ENCODE data around the gene ZNF330. TPM values are rescaled to one million over a fixed set of nuclear protein-coding genes. Genes with fewer than 3 reads are reported as not detected.

ZNF330 gene
- total RNA-seq, 1 experiment from 2014 or later, result 18.6 TPM

DNA sequence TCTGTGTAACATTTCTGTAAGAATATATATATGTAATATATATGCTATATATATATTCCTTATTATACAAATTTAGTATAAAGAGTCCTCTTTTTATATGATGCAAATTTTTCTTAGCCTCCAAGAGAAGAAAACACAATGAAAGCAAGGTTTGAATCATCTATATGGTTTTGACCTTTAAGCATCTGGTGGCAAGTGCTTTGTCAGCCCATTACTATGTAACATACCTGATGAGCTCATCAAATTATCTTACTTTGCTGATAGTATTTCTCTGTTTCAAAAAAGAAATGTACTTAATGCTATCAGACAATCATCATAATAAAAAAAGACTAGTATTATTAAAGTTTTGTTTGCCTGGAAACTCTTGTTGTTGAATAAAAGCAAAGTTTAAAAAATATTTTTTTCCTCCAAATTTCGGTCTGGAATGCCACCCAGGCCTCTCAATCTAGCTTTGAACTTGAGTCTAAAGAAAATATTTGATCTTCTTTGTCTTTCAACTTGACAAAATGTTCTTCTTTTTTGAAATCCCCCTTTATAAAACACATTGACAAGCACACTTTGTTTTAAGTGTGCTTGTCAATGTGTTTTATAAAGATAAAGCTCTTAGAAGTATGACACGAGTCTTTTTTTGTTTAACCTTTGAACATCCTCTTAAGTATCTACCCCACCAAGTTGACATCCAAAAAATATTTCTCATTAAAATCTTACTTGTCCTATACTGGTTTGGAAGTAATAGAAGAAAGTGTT, 26.2 kb downstream of the ZNF330 start:
- Mint-ChIP-seq H3K27ac (ENCODE audit: unreplicated experiment) (no peak overlapping the region), H3K4me3 (ENCODE audit: low read depth, unreplicated experiment) (no peak overlapping the region), H3K27me3 (ENCODE audit: unreplicated experiment) (no peaks in the 10 kb centered on the region), H3K4me1 (ENCODE audit: low read depth, unreplicated experiment) (no peaks in the 10 kb centered on the region), H3K9me3 (ENCODE audit: low read depth, unreplicated experiment) (no peaks in the 10 kb centered on the region), H3K36me3 (ENCODE audit: insufficient read depth, unreplicated experiment) (no peaks in the 10 kb centered on the region)
- no TSS peak for BruUV-seq (replicated peaks)
- TF ChIP-seq, protein P1, sequence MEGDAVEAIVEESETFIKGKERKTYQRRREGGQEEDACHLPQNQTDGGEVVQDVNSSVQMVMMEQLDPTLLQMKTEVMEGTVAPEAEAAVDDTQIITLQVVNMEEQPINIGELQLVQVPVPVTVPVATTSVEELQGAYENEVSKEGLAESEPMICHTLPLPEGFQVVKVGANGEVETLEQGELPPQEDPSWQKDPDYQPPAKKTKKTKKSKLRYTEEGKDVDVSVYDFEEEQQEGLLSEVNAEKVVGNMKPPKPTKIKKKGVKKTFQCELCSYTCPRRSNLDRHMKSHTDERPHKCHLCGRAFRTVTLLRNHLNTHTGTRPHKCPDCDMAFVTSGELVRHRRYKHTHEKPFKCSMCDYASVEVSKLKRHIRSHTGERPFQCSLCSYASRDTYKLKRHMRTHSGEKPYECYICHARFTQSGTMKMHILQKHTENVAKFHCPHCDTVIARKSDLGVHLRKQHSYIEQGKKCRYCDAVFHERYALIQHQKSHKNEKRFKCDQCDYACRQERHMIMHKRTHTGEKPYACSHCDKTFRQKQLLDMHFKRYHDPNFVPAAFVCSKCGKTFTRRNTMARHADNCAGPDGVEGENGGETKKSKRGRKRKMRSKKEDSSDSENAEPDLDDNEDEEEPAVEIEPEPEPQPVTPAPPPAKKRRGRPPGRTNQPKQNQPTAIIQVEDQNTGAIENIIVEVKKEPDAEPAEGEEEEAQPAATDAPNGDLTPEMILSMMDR (IDR thresholded peaks at IDR 0.05; ENCODE audit: unreplicated experiment), result no peak
- CTCF ChIA-PET, result no interaction called here
- intact Hi-C loops (cut with micrococcal nuclease; ENCODE audit: unreplicated experiment), result no loop called here
- DNase-seq, result no peak

DNA sequence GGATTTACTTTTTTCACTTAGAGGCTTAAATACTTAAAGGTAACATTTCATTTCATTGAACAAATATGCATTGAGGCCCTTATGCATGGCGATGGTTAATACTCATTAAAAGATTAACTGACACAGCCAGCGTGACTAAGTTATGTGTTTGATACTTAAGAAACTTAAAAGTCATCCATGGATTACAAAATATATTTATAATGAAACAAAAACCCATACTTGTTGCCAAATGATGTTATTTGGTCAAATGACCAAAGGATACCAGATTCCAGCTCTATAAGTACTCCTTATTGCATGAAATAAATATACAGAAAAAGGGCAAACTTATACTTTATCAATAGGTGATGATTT, 26.7 kb downstream of the ZNF330 start:
- CTCF ChIA-PET, result no interaction called here
- Mint-ChIP-seq H3K4me1 (ENCODE audit: low read depth, unreplicated experiment) (no peaks in the 10 kb centered on the region), H3K9me3 (ENCODE audit: low read depth, unreplicated experiment) (no peaks in the 10 kb centered on the region), H3K4me3 (ENCODE audit: low read depth, unreplicated experiment) (no peak overlapping the region), H3K36me3 (ENCODE audit: insufficient read depth, unreplicated experiment) (no peaks in the 10 kb centered on the region), H3K27me3 (ENCODE audit: unreplicated experiment) (no peaks in the 10 kb centered on the region), H3K27ac (ENCODE audit: unreplicated experiment) (no peak overlapping the region)
- no peak for DNase-seq
- no TSS peak for BruUV-seq (replicated peaks)
- intact Hi-C loops (cut with micrococcal nuclease; ENCODE audit: unreplicated experiment), result no loop called here
- TF ChIP-seq, protein P1 (IDR thresholded peaks at IDR 0.05; ENCODE audit: unreplicated experiment), result no peak

DNA sequence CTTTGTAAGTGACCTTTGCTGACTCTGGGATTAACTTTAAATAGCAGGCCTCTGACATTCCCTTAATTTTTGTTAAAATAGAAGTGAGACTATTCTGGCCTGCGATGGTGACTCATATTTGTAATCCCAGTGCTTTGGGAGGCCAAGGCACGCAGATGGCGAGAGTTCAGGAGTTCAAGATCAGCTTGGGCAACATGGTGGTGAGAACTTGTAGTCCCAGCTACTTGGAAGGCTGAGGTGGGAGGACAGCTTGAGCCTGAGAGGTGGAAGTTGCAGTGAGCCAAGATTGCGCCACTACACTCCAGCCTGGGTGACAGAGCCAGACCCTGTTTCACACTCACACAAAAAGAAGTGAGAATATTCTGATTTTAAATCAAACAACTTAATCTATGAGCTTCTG, 27.3 kb downstream of the ZNF330 start:
- H3K27ac Mint-ChIP-seq (ENCODE audit: unreplicated experiment), result no peak overlapping the region
- TF ChIP-seq, protein P1 (IDR thresholded peaks at IDR 0.05; ENCODE audit: unreplicated experiment), result no peak
- H3K27me3 Mint-ChIP-seq (ENCODE audit: unreplicated experiment), result no peaks in the 10 kb centered on the region
- no TSS peak for BruUV-seq (replicated peaks)
- H3K36me3 Mint-ChIP-seq (ENCODE audit: insufficient read depth, unreplicated experiment), result no peaks in the 10 kb centered on the region
- CTCF ChIA-PET, result no interaction called here
- no peak overlapping the region for H3K4me3 Mint-ChIP-seq (ENCODE audit: low read depth, unreplicated experiment)
- H3K4me1 Mint-ChIP-seq (ENCODE audit: low read depth, unreplicated experiment), result no peaks in the 10 kb centered on the region
- no peak for DNase-seq
- no peaks in the 10 kb centered on the region for H3K9me3 Mint-ChIP-seq (ENCODE audit: low read depth, unreplicated experiment)
- intact Hi-C loops (cut with micrococcal nuclease; ENCODE audit: unreplicated experiment), result no loop called here

DNA sequence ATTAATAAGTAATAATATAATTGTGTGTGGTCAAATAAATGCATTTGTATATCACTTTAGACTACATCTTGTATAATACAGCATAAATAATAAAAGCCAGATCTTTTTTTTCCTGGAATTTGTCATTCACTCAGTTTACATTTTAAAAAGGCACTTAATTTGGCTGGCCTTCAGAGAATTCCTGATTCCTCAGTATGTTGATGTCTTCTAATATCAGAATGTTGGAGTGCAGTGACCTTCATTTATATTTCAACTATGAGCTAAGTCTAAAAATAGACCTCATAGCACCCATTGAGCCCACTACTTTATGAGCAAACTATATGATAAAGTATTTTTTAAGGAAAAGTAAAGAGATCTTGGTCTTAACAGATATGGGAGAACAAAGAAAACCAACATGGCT, 27.8 kb downstream of the ZNF330 start:
- Mint-ChIP-seq H3K27ac (ENCODE audit: unreplicated experiment) (no peak overlapping the region), H3K9me3 (ENCODE audit: low read depth, unreplicated experiment) (no peaks in the 10 kb centered on the region), H3K27me3 (ENCODE audit: unreplicated experiment) (no peaks in the 10 kb centered on the region), H3K4me1 (ENCODE audit: low read depth, unreplicated experiment) (no peaks in the 10 kb centered on the region), H3K36me3 (ENCODE audit: insufficient read depth, unreplicated experiment) (no peaks in the 10 kb centered on the region), H3K4me3 (ENCODE audit: low read depth, unreplicated experiment) (no peak overlapping the region)
- intact Hi-C loops (cut with micrococcal nuclease; ENCODE audit: unreplicated experiment), result no loop called here
- no peak for DNase-seq
- TF ChIP-seq, protein P1 (IDR thresholded peaks at IDR 0.05; ENCODE audit: unreplicated experiment), result no peak
- CTCF ChIA-PET, result no interaction called here
- no TSS peak for BruUV-seq (replicated peaks)

Measured in Calu3 (cell line).